Measurements from ENCODE around the gene SH3PXD2A. TPM values are rescaled to one million over a fixed set of nuclear protein-coding genes. Genes with fewer than 3 reads are reported as not detected.

The SH3PXD2A gene
- total and polyA plus RNA-seq, 2 donors (not counting 1 experiment from before 2014, with no cell fraction given), result 3.2 to 33.5 TPM

- intact Hi-C loops (cut with micrococcal nuclease), result no loop called here
- no peak overlapping the region for H3K27ac Mint-ChIP-seq
- POLR2A ChIA-PET, result interaction anchor here (1.0 to 2.2 kb wide), 2 partner anchors 11 to 12 kb away, joined by 4 to 6 read pairs; no protein-coding TSS in a partner anchor
Observed at GRCh38 chr10:103690281-103690680, 165.1 kb downstream of the SH3PXD2A start.

More at GRCh38 chr10:103690281-103690680, 165.1 kb downstream of the SH3PXD2A start:
- CTCF ChIA-PET, result interaction anchor here (1.1 to 4.0 kb wide), 5 partner anchors 11 to 91 kb away, joined by 4 to 16 read pairs (median 8); no protein-coding TSS in a partner anchor
- peaks cover 20 to 40% of the 10 kb centered on the region in 2 donors for H3K4me1 ChIP-seq (ENCODE audit: control insufficient read depth in 2 of 2, insufficient read depth in 2 of 2, low read length in 2 of 2)
- Mint-ChIP-seq H3K4me3 (peak overlapping the region; percentile 18), H3K4me1 (peaks cover 46% of the 10 kb centered on the region), H3K9me3 (ENCODE audit: insufficient read depth) (no peaks in the 10 kb centered on the region), H3K27me3 (no peaks in the 10 kb centered on the region)
- H3K4me2 ChIP-seq (replicated peaks; ENCODE audit: low read depth, low read length, poor library complexity, severe bottlenecking), result no peak overlapping the region
- TF ChIP-seq CTCF (IDR thresholded peaks at IDR 0.05) (no peak), EZH2 (IDR thresholded peaks at IDR 0.05; ENCODE audit: borderline replicate concordance, insufficient read depth, low read depth, low read length, poor library complexity, severe bottlenecking) (no peak)
- no peaks in the 10 kb centered on the region for H4K20me1 ChIP-seq (ENCODE audit: control insufficient read depth, insufficient read depth, low read length, poor library complexity, severe bottlenecking)
- no peak overlapping the region for H3K4me3 ChIP-seq (ENCODE audit: control extremely low read depth in 1 of 5, extremely low read depth in 1 of 5, insufficient read depth in 1 of 5, low read depth in 2 of 5, low read length in 4 of 5)
- no peak overlapping the region for H3K27ac ChIP-seq (ENCODE audit: low read length in 2 of 2)
- H3K9me3 ChIP-seq (ENCODE audit: control extremely low read depth in 1 of 3, control insufficient read depth in 2 of 3, insufficient read depth in 1 of 3, low read length in 2 of 3), result no peaks in the 10 kb centered on the region
- no peaks in the 10 kb centered on the region for H3K36me3 ChIP-seq (replicated peaks in 1 of 2; ENCODE audit: control extremely low read depth in 1 of 2, control insufficient read depth in 1 of 2, extremely low read depth in 1 of 2, insufficient read depth in 2 of 2, low read length in 1 of 2)
- H3K79me2 ChIP-seq (ENCODE audit: control insufficient read depth, insufficient read depth, low read length), result no peaks in the 10 kb centered on the region
- ATAC-seq (ENCODE audit: low read depth) (no peak), DNase-seq (no peak)
- WGBS (ENCODE audit: insufficient coverage), result 86% methylated on average over 2 of the region's 2 CpGs
- H3K9ac ChIP-seq (ENCODE audit: low read length), result no peak overlapping the region
- H3K27me3 ChIP-seq (replicated peaks in 1 of 4; ENCODE audit: control extremely low read depth in 1 of 4, control insufficient read depth in 3 of 4, insufficient read depth in 4 of 4, low read length in 3 of 4), result peaks cover 0 to 3% (median 1%) of the 10 kb centered on the region in 4 experiments
- no peak overlapping the region for H2AFZ ChIP-seq (ENCODE audit: insufficient read depth, low read depth, low read length, poor library complexity, severe bottlenecking)
